Ectodermal cell (in vitro differentiated cells): ENCODE results near the gene MAGEC1. TPM values are rescaled to one million over a fixed set of nuclear protein-coding genes. Genes with fewer than 3 reads are reported as not detected.
"Not testable (repeated sequence)": the region's sequence is repeated elsewhere in the genome, so short reads cannot be mapped to it uniquely, and the experiment has no call there.

Experiments
- H3K27ac ChIP-seq: 2 replicates; pipeline ENCODE4 v1.7.0; 2013; ENCODE audit warnings: mild to moderate bottlenecking, low read depth, low read length; ENCODE audit not compliant: insufficient read depth, poor library complexity, severe bottlenecking
- H3K27me3 ChIP-seq: 2 replicates; pipeline ENCODE4 v1.7.0; 2013; ENCODE audit warnings: mild to moderate bottlenecking, low read length; ENCODE audit not compliant: insufficient read depth, control insufficient read depth, poor library complexity, severe bottlenecking
- H3K36me3 ChIP-seq: one replicate; pipeline ENCODE4 v1.7.0; 2013; ENCODE audit warnings: low read length; ENCODE audit not compliant: control insufficient read depth, insufficient read depth
- H3K4me1 ChIP-seq: one replicate; pipeline ENCODE4 v1.7.0; 2013; ENCODE audit warnings: low read length; ENCODE audit not compliant: control insufficient read depth, insufficient read depth
- H3K4me3 ChIP-seq: 2 replicates; pipeline ENCODE4 v1.7.0; 2013; ENCODE audit warnings: low read depth, low read length, control low read depth; ENCODE audit not compliant: insufficient read depth
- H3K9me3 ChIP-seq: 2 replicates; pipeline ENCODE4 v1.7.0; 2013; ENCODE audit warnings: mild to moderate bottlenecking, low read length, moderate library complexity; ENCODE audit not compliant: control insufficient read depth
- WGBS, 2 experiments: methylation state at CpG; one replicate each; pipeline ENCODE4 v1.1.7; 2013; ENCODE audit warnings: missing lambda C conversion rate in 2 of 2; 5-methylcytosine and 5-hydroxymethylcytosine counted together
- polyA plus RNA-seq, 4 experiments: library from polyadenylated mRNA; stranded (reverse); fragments of 50-300 nt; gene quantifications; one replicate each; pipeline ENCODE4 v1.2.3, GENCODE V29; 2013

MAGEC1 gene, protein sequence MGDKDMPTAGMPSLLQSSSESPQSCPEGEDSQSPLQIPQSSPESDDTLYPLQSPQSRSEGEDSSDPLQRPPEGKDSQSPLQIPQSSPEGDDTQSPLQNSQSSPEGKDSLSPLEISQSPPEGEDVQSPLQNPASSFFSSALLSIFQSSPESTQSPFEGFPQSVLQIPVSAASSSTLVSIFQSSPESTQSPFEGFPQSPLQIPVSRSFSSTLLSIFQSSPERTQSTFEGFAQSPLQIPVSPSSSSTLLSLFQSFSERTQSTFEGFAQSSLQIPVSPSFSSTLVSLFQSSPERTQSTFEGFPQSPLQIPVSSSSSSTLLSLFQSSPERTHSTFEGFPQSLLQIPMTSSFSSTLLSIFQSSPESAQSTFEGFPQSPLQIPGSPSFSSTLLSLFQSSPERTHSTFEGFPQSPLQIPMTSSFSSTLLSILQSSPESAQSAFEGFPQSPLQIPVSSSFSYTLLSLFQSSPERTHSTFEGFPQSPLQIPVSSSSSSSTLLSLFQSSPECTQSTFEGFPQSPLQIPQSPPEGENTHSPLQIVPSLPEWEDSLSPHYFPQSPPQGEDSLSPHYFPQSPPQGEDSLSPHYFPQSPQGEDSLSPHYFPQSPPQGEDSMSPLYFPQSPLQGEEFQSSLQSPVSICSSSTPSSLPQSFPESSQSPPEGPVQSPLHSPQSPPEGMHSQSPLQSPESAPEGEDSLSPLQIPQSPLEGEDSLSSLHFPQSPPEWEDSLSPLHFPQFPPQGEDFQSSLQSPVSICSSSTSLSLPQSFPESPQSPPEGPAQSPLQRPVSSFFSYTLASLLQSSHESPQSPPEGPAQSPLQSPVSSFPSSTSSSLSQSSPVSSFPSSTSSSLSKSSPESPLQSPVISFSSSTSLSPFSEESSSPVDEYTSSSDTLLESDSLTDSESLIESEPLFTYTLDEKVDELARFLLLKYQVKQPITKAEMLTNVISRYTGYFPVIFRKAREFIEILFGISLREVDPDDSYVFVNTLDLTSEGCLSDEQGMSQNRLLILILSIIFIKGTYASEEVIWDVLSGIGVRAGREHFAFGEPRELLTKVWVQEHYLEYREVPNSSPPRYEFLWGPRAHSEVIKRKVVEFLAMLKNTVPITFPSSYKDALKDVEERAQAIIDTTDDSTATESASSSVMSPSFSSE
- polyA plus RNA-seq (2013, experiment 1 of 4): not detected
- polyA plus RNA-seq (2013, experiment 2 of 4): not detected
- polyA plus RNA-seq (2013, experiment 3 of 4): not detected
- polyA plus RNA-seq (2013, experiment 4 of 4): not detected

DNA sequence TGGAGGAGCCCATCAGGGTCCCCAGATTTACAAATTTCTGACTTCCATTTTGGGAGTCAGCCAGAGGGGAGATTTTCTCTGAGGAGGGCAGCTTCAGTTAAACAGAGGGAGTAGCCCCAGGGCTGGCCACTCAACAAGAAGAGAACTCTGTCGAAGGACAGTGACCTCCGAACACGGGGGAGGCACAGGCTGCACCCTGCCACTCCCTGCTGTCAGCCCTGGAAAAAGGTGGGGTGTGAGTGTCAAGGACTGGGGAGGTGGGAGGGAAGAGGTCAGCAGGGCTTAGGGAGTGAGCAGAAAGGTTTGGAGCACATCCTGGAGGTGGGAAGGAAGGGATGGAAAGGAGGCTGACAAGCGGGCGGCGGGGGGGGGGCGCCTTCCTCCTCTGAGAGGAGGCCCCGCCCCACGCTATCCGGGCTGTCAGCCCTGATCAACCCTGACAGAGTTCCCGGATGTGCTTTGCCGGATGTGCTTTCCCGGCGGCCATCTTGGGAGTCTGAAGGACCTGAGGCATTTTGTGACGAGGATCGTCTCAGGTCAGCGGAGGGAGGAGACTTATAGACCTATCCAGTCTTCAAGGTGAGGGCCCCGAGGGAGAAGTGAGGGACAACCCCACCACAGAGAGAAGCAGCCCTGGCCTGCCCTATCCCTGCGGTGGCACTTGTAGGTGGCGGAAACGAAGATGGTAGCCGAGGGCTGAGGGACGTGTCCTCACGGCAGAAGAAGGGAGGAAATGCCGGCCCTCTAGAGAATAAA, at the start of gene MAGEC1:
Gene MAGEC1, plus strand, starts transcription at position 495 of the 756 bp plus-strand sequence. CDS start 1,179 bp downstream, outside the sequence.
- WGBS, 2 experiments: 96% methylated on average over 24 to 25 of the region's 25 CpGs
- Histone ChIP-seq H3K4me1 (no peaks in the 10 kb centered on the region), H3K27me3 (no peaks in the 10 kb centered on the region), H3K9me3 (no peaks in the 10 kb centered on the region), H3K4me3 (no peak within 1 kb of the TSS), H3K27ac (no peak within 1 kb of the TSS), H3K36me3 (no peaks in the 10 kb centered on the region)

DNA sequence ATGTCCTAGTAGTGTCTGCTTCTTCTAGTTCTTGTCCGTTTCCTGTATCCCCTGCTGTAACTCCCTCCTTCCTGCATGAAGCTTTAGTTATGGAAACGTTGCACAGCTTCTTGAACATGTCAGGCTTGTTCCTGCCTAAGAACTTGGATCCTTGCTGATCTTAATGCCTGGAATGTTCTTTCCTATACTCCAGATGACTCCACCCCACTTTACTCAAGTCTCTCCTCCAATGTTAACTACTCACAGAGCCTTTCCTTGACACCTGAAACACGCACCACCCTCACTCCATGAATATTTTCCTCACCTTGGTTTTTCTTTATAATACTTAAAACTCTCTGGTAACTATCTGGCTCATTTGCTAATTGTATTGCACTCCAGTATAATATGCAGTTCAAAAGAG, 46.2 kb upstream of the MAGEC1 start:
- WGBS, 2 experiments: 85 to 88% methylated on average over 3 of the region's 3 CpGs
- no peak overlapping the region for H3K27ac ChIP-seq
- no peaks in the 10 kb centered on the region for H3K27me3 ChIP-seq
- no peaks in the 10 kb centered on the region for H3K4me1 ChIP-seq
- no peaks in the 10 kb centered on the region for H3K9me3 ChIP-seq
- no peaks in the 10 kb centered on the region for H3K36me3 ChIP-seq
- no peak overlapping the region for H3K4me3 ChIP-seq

DNA sequence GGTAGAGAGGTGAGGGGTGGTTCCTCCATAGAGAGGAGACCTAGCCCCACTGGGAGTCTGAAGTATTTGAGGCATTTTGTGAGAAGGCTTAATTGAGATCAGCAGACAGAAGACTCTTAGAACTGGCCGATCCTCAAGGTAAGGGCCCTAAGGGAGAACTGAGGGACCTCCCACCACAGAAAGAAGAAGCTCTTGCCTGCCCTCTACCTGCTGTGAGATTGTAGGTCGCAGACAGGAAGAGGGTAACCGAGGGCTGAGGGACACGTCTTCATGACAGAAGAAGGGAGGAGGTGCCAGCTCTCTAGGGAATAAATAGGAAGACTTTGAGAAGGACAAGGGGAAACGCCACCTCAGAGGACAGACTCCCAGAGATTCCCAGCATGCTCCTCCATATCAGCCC, 24.1 kb upstream of the MAGEC1 start:
- Histone ChIP-seq H3K27ac (no peak overlapping the region), H3K9me3 (no peaks in the 10 kb centered on the region), H3K4me3 (no peak overlapping the region), H3K36me3 (no peaks in the 10 kb centered on the region), H3K4me1 (no peaks in the 10 kb centered on the region), H3K27me3 (no peaks in the 10 kb centered on the region)
- 79 to 93% methylated on average over 5 of the region's 5 CpGs for WGBS, 2 experiments

DNA sequence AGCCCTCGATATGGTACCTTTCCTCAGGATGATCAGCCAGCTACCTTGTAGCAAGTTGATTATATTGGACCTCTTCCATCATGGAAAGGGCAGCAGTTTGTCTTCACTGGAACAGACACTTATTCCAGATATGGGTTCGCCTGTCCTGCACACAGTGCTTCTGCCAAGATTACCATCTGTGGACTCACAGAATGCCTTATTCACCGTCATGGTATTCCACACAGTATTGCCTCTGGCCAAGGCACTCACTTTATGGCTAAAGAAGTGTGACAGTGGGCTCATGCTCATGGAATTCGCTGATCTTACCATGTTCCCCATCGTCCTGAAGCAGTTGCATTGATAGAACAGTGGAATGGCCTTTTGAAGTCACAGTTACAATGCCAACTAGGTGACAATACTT, 14.9 kb upstream of the MAGEC1 start:
- H3K36me3 ChIP-seq, H3K4me1 ChIP-seq: not testable (repeated sequence)
- WGBS, 2 experiments: 90 to 94% methylated on average over 5 of the region's 5 CpGs

DNA sequence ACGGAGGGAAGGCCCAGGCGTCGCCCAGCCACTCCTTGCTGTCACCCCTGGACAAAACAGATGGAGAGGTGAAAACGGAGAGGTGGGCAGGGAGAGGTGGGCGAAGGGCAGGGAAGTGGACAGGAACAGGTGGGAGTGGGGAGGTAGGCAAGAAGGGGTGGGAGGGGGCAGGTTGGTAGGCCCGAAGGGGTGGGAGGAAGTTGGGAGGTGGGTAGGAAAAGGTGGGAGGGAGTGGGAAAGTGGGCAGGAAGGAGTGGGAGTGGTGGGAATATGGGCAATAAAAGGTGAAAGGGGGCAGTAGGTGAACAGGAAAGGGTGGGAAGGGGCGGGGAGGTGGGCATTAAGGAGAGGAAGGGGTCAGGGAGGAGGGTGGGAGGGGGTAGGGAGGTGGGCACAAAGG, 9.0 kb upstream of the MAGEC1 start:
- Histone ChIP-seq H3K4me3 (no peak overlapping the region), H3K36me3 (no peaks in the 10 kb centered on the region), H3K4me1 (no peaks in the 10 kb centered on the region), H3K9me3 (no peaks in the 10 kb centered on the region), H3K27me3 (no peaks in the 10 kb centered on the region), H3K27ac (no peak overlapping the region)
- 91 to 94% methylated on average over 7 of the region's 7 CpGs for WGBS, 2 experiments

More for the DNA sequence above, 14.9 kb upstream of the MAGEC1 start:
- H3K9me3 ChIP-seq, H3K27me3 ChIP-seq, H3K27ac ChIP-seq, H3K4me3 ChIP-seq: not testable (repeated sequence)

DNA sequence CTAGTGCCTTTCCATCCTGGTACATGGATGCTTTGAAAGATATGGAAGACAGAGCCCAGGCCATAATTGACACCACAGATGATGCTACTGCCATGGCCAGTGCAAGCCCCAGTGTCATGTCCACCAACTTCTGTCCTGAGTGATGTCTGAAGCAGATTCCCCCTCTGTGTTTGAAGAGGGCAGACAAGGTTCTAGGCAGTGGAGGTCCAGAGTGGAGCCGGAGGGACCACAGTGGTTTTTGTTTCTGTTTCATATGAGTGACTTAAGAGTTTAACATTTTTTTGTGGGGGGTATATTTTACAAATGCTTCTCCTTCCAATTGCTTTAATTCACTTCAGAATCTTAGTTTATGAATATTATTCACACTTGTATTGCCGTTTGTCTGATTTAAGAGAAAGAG, 6.0 kb upstream of the MAGEC1 start:
- 50% methylated on average over 1 of the region's 2 CpGs; no CpG with 5 or more reads in 1 of the 2 experiments for WGBS, 2 experiments

DNA sequence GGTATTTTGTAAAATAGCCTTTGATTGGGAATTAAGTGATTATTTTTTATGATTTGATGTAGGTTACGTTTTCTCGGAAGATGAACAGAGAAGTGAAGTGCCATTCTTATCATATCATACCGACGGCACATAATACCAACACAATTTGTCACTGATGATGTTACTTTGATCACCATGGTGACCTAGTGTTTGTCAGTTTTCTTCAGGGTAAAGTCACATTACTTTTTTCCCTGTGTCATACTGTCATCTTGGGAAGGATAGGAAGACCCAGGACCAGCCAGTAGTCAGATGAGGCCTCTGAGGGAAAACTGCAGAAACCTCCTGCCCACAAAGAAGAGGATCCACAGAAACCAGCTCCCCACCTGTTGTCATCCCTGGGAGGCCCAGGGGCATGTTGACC, 1.3 kb upstream of the MAGEC1 start:
- Histone ChIP-seq H3K4me3 (no peak overlapping the region), H3K36me3 (no peaks in the 10 kb centered on the region), H3K9me3 (no peaks in the 10 kb centered on the region), H3K4me1 (no peaks in the 10 kb centered on the region), H3K27me3 (no peaks in the 10 kb centered on the region), H3K27ac (no peak overlapping the region)
- WGBS, 2 experiments: 72% methylated on average over 4 of the region's 4 CpGs; no CpG with 5 or more reads in 1 of the 2 experiments

More for the DNA sequence above, 6.0 kb upstream of the MAGEC1 start:
- Histone ChIP-seq H3K27ac (no peak overlapping the region), H3K27me3 (no peaks in the 10 kb centered on the region), H3K4me3 (no peak overlapping the region), H3K36me3 (no peaks in the 10 kb centered on the region), H3K4me1 (no peaks in the 10 kb centered on the region), H3K9me3 (no peaks in the 10 kb centered on the region)

DNA sequence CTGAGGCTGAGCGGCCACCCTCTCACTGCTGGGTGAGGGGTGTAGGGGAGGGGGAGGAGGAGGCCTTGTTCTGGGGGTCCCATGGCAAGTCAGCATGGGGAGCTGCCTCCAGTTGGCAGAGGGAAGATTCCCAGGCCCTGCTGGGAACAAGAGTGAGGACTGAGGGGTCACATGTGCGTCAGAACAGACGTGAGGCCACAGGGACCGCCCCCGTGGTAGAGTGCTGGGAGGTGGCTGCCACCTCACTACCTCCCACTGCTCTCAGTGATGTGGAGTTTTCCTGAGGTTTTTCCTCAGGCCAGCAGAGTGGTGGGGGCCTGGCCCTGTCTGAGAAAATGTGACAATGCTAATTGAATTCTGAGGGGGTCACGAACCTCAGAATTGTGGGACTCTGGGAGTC, 568 bp downstream of the MAGEC1 start:
- no peaks in the 10 kb centered on the region for H3K36me3 ChIP-seq
- 96 to 100% methylated on average over 1 to 6 of the region's 6 CpGs for whole genome bisulfite sequencing, 2 experiments
- no peak overlapping the region for H3K27ac ChIP-seq
- H3K9me3 ChIP-seq: no peaks in the 10 kb centered on the region
- no peaks in the 10 kb centered on the region for H3K4me1 ChIP-seq
- no peaks in the 10 kb centered on the region for H3K27me3 ChIP-seq
- H3K4me3 ChIP-seq: no peak overlapping the region

DNA sequence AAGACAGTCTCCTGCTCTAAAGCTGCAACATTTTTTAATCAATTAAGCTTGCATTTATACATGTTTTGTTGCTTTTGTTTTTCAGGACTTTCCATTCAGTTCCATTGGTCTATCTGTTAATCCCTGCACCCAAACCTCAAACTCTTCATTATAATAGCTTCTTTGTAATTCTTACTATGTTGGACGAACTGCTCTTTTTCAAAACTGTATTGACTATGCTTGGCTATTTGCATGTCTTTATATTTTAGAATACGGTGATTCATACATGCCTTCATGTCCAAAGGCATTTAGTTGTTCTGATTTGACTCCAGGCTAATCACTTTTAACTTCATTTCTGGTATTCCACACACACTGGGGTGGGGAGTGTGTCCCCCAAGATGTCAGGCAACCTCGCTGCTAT, 14.1 kb downstream of the MAGEC1 start:
- Histone ChIP-seq H3K9me3 (no peaks in the 10 kb centered on the region), H3K4me3 (no peak overlapping the region)
- WGBS, 2 experiments: 83 to 100% methylated on average over 2 to 3 of the region's 3 CpGs

More for the DNA sequence above, 14.1 kb downstream of the MAGEC1 start:
- Histone ChIP-seq H3K4me1 (no peaks in the 10 kb centered on the region), H3K27me3 (no peaks in the 10 kb centered on the region), H3K36me3 (no peaks in the 10 kb centered on the region), H3K27ac (no peak overlapping the region)
